Spleen (tissue), 10 donors: ENCODE measurements around the gene HEMK1. TPM values are rescaled to one million over a fixed set of nuclear protein-coding genes. Genes with fewer than 3 reads are reported as not detected.

Source experiments
- polyA plus RNA-seq, 3 donors: library from polyadenylated mRNA; stranded (reverse); fragments of 200-250 nt; gene quantifications; one replicate each; pipeline ENCODE4 v1.2.1, GENCODE V29; 2013
- total RNA-seq, 7 donors: library from RNA; depleted of rRNA in 3 of 7; stranded (reverse); fragments of >200 nt in 3 of 7; fragmentation: NEBNext Ultra II Directional in 4 of 7; extraction: Animal tissue kit (Norgen Biotek cat#: 25700) in 4 of 7; gene quantifications; one replicate each; pipeline versions ENCODE4 v1.1.0 to v1.2.1, GENCODE V29; 2016 to 2021
- donor health status: healthy with polysubstance abuse.
- donor health status: DM: no; HTN: no; CAD: no; lungs with moderate emphysema.
- donor health status: DM: no; HTN: no; CAD: no.
- donor health status: Bipolar disorder and iron deficiency.
- donor health status: healthy.
- donor health status: DM: no; HTN: no; CAD: no.
- donor health status: DM: yes; HTN: yes; CAD: no.

The HEMK1 gene
- total and polyA plus RNA-seq, 10 donors, result 7.6 to 45.2 (median 20.8) TPM

Other genes with a start within 250 kb of the HEMK1 start
- 100 to 1,000 TPM; 192 to 746 (median 523) TPM for gene HYAL2, start 246.8 kb upstream of the HEMK1 start, total RNA-seq
- 100 to 1,000 TPM; 108 to 155 (median 123) TPM for gene HYAL2, start 246.8 kb upstream of the HEMK1 start, polyA plus RNA-seq
- gene TUSC2, start 241.3 kb upstream of the HEMK1 start, total RNA-seq, result 10 to 100 TPM; 19.4 to 33.6 (median 24.4) TPM
- 10 to 100 TPM; 20.6 to 36.5 (median 34.4) TPM for gene TUSC2, start 241.3 kb upstream of the HEMK1 start, polyA plus RNA-seq
- gene RASSF1, start 228.7 kb upstream of the HEMK1 start, total RNA-seq, result 100 to 1,000 TPM in 1 of 7 donors, 10 to 100 TPM in 6; 48.3 to 113 (median 63.3) TPM
- gene RASSF1, start 228.7 kb upstream of the HEMK1 start, polyA plus RNA-seq, result 10 to 100 TPM; 59.3 to 83.7 (median 81.4) TPM
- gene ZMYND10, start 223.8 kb upstream of the HEMK1 start, total RNA-seq, result 1 to 10 TPM in 3 of 7 donors, under 1 TPM in 3, not detected in 1; 0.60 to 2.2 (median 1.1) TPM
- gene ZMYND10, start 223.8 kb upstream of the HEMK1 start, polyA plus RNA-seq, result 1 to 10 TPM in 2 of 3 donors, under 1 TPM in 1; 0.56 to 2.1 (median 1.6) TPM
- 10 to 100 TPM; 17.8 to 31.2 (median 22.7) TPM for gene NPRL2, start 218.7 kb upstream of the HEMK1 start, total RNA-seq
- gene NPRL2, start 218.7 kb upstream of the HEMK1 start, polyA plus RNA-seq, result 10 to 100 TPM; 22.1 to 28.2 (median 23.0) TPM
- gene CYB561D2, start 218.7 kb upstream of the HEMK1 start, total RNA-seq, result 10 to 100 TPM; 18.7 to 33.7 (median 24.9) TPM
- gene CYB561D2, start 218.7 kb upstream of the HEMK1 start, polyA plus RNA-seq, result 10 to 100 TPM; 26.8 to 35.2 (median 27.2) TPM
- gene TMEM115, start 210.0 kb upstream of the HEMK1 start, total RNA-seq, result 10 to 100 TPM; 22.6 to 49.2 (median 35.1) TPM
- gene TMEM115, start 210.0 kb upstream of the HEMK1 start, polyA plus RNA-seq, result 10 to 100 TPM; 14.0 to 22.1 (median 17.2) TPM
- 1 to 10 TPM in 6 of 7 donors, under 1 TPM in 1; 0.85 to 3.2 (median 1.4) TPM for gene CACNA2D2, start 65.9 kb upstream of the HEMK1 start, total RNA-seq
- gene CACNA2D2, start 65.9 kb upstream of the HEMK1 start, polyA plus RNA-seq, result under 1 TPM; 0.24 to 0.64 (median 0.26) TPM
- gene C3orf18, start 1.8 kb upstream of the HEMK1 start, total RNA-seq, result 10 to 100 TPM in 1 of 7 donors, 1 to 10 TPM in 6; 3.2 to 12.2 (median 5.8) TPM
- gene C3orf18, start 1.8 kb upstream of the HEMK1 start, polyA plus RNA-seq, result 1 to 10 TPM; 2.3 to 4.6 (median 3.5) TPM
- gene CISH, start 42.3 kb downstream of the HEMK1 start, total RNA-seq, result 10 to 100 TPM in 5 of 7 donors, 1 to 10 TPM in 2; 8.7 to 23.6 (median 14.0) TPM
- 1 to 10 TPM; 2.9 to 7.4 (median 6.7) TPM for gene CISH, start 42.3 kb downstream of the HEMK1 start, polyA plus RNA-seq
- 10 to 100 TPM; 34.7 to 55.0 (median 44.9) TPM for gene MAPKAPK3, start 47.6 kb downstream of the HEMK1 start, total RNA-seq
- 10 to 100 TPM; 18.0 to 34.8 (median 18.9) TPM for gene MAPKAPK3, start 47.6 kb downstream of the HEMK1 start, polyA plus RNA-seq
- 1 to 10 TPM in 1 of 7 donors, under 1 TPM in 6; 0.21 to 2.1 (median 0.60) TPM for gene DOCK3, start 105.4 kb downstream of the HEMK1 start, total RNA-seq
- under 1 TPM; 0.08 to 0.38 (median 0.37) TPM for gene DOCK3, start 105.4 kb downstream of the HEMK1 start, polyA plus RNA-seq